ENCODE measurements around the gene ABCC5.

Gene ABCC5

GRCh38 chr3:183918178-183918577, 99.5 kb downstream of the ABCC5 start:
- H3F3A ChIP-seq (ENCODE audit: insufficient read depth, low read length) = no peaks in the 10 kb centered on the region
- DNase-seq = no peak
- no peak overlapping the region for H2AFZ ChIP-seq (ENCODE audit: low read length)
- no peaks in the 10 kb centered on the region for H3K9me3 ChIP-seq (replicated peaks; ENCODE audit: insufficient read depth, low read length)
- H4K20me1 ChIP-seq (ENCODE audit: insufficient read depth, low read length) = no peaks in the 10 kb centered on the region
- no peaks in the 10 kb centered on the region for H3K79me2 ChIP-seq (ENCODE audit: low read length)
- no peak for TF ChIP-seq EZH2phosphoT487 (IDR thresholded peaks at IDR 0.05; ENCODE audit: low read length)
- TF ChIP-seq, protein P1, sequence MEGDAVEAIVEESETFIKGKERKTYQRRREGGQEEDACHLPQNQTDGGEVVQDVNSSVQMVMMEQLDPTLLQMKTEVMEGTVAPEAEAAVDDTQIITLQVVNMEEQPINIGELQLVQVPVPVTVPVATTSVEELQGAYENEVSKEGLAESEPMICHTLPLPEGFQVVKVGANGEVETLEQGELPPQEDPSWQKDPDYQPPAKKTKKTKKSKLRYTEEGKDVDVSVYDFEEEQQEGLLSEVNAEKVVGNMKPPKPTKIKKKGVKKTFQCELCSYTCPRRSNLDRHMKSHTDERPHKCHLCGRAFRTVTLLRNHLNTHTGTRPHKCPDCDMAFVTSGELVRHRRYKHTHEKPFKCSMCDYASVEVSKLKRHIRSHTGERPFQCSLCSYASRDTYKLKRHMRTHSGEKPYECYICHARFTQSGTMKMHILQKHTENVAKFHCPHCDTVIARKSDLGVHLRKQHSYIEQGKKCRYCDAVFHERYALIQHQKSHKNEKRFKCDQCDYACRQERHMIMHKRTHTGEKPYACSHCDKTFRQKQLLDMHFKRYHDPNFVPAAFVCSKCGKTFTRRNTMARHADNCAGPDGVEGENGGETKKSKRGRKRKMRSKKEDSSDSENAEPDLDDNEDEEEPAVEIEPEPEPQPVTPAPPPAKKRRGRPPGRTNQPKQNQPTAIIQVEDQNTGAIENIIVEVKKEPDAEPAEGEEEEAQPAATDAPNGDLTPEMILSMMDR (IDR thresholded peaks at IDR 0.05; ENCODE audit: low read length) = no peak
- no peak for TF ChIP-seq EZH2 (optimal IDR thresholded peaks at IDR 0.05; ENCODE audit: low read depth, low read length)
- no peak overlapping the region for H3K4me2 ChIP-seq (ENCODE audit: low read depth, low read length)
- no peak overlapping the region for H3K9ac ChIP-seq (ENCODE audit: low read length)
- no peaks in the 10 kb centered on the region for H3K4me1 ChIP-seq (ENCODE audit: low read length)
- no peaks in the 10 kb centered on the region for H3K36me3 ChIP-seq (replicated peaks; ENCODE audit: insufficient read depth, low read length)
- H3K27me3 ChIP-seq (replicated peaks; ENCODE audit: insufficient read depth, low read length) = no peaks in the 10 kb centered on the region
- no peak overlapping the region for H3K27ac ChIP-seq (ENCODE audit: low read length)
- H3K9me2 ChIP-seq (replicated peaks; ENCODE audit: insufficient read depth, low read length) = no peaks in the 10 kb centered on the region
- H3K4me3 ChIP-seq (ENCODE audit: low read length) = no peak overlapping the region

DNA sequence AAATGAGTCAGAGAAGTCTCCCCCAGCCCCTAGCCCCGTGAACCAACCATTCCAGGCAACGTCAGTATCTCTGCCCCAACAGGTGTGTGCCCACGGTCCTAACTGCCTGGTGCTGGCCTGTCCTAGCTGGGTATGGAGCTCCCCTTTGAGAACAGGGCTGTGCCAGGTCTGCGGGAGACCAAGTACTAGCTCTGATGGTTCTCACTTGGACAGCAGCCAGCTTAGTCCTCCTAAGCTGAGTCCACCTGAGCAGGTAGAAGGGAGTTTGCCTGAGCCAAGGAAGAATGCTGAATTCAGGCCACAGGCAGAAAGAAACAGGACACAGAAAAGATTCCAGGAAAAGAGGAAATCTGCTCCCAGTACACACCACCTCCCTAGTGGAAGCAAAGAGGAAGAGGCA, 99.9 kb downstream of the ABCC5 start:
- H4K20me1 ChIP-seq (ENCODE audit: insufficient read depth, low read length) = no peaks in the 10 kb centered on the region
- H2AFZ ChIP-seq (ENCODE audit: low read length) = no peak overlapping the region
- no peak overlapping the region for H3K9ac ChIP-seq (ENCODE audit: low read length)
- H3K9me3 ChIP-seq (replicated peaks; ENCODE audit: insufficient read depth, low read length) = no peaks in the 10 kb centered on the region
- no peaks in the 10 kb centered on the region for H3K79me2 ChIP-seq (ENCODE audit: low read length)
- no peak for TF ChIP-seq EZH2phosphoT487 (IDR thresholded peaks at IDR 0.05; ENCODE audit: low read length)
- no peak for TF ChIP-seq EZH2 (optimal IDR thresholded peaks at IDR 0.05; ENCODE audit: low read depth, low read length)
- TF ChIP-seq, protein P1 (IDR thresholded peaks at IDR 0.05; ENCODE audit: low read length) = no peak
- H3K4me2 ChIP-seq (ENCODE audit: low read depth, low read length) = no peak overlapping the region
- DNase-seq = no peak
- no peaks in the 10 kb centered on the region for H3F3A ChIP-seq (ENCODE audit: insufficient read depth, low read length)
- no peak overlapping the region for H3K4me3 ChIP-seq (ENCODE audit: low read length)
- no peak overlapping the region for H3K27ac ChIP-seq (ENCODE audit: low read length)
- no peaks in the 10 kb centered on the region for H3K9me2 ChIP-seq (replicated peaks; ENCODE audit: insufficient read depth, low read length)
- H3K27me3 ChIP-seq (replicated peaks; ENCODE audit: insufficient read depth, low read length) = no peaks in the 10 kb centered on the region
- no peaks in the 10 kb centered on the region for H3K36me3 ChIP-seq (replicated peaks; ENCODE audit: insufficient read depth, low read length)
- no peaks in the 10 kb centered on the region for H3K4me1 ChIP-seq (ENCODE audit: low read length)

DNA sequence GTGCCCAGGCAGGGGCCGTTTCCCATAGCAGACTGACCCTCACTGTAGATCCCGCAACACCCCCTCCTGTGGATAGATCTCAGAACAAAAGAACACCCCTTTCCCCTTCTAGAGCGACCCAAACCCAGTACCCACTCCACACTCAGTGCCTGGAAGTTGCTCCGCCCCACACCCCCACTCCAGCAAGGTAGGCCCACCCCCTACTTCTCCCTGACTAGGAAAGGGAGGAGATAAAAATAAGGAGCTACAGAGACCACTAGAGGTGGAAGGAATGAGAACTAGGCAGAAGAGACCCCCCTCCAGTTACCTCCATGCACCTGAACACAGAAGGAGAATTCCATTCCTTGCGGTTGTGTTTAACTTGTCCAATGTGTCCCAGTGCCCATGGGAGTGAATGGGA, 102.8 kb downstream of the ABCC5 start:
- H2AFZ ChIP-seq (ENCODE audit: low read length) = no peak overlapping the region
- no peak overlapping the region for H3K4me2 ChIP-seq (ENCODE audit: low read depth, low read length)
- no peaks in the 10 kb centered on the region for H3K79me2 ChIP-seq (ENCODE audit: low read length)
- no peak for DNase-seq
- H3K9ac ChIP-seq (ENCODE audit: low read length) = no peak overlapping the region
- no peaks in the 10 kb centered on the region for H3K27me3 ChIP-seq (replicated peaks; ENCODE audit: insufficient read depth, low read length)
- no peaks in the 10 kb centered on the region for H4K20me1 ChIP-seq (ENCODE audit: insufficient read depth, low read length)
- no peaks in the 10 kb centered on the region for H3F3A ChIP-seq (ENCODE audit: insufficient read depth, low read length)
- H3K9me3 ChIP-seq (replicated peaks; ENCODE audit: insufficient read depth, low read length) = no peaks in the 10 kb centered on the region
- H3K36me3 ChIP-seq (replicated peaks; ENCODE audit: insufficient read depth, low read length) = no peaks in the 10 kb centered on the region
- no peaks in the 10 kb centered on the region for H3K4me1 ChIP-seq (ENCODE audit: low read length)
- H3K9me2 ChIP-seq (replicated peaks; ENCODE audit: insufficient read depth, low read length) = no peaks in the 10 kb centered on the region
- TF ChIP-seq, protein P1 (IDR thresholded peaks at IDR 0.05; ENCODE audit: low read length) = no peak
- TF ChIP-seq EZH2 (optimal IDR thresholded peaks at IDR 0.05; ENCODE audit: low read depth, low read length) (no peak), EZH2phosphoT487 (IDR thresholded peaks at IDR 0.05; ENCODE audit: low read length) (no peak)
- no peak overlapping the region for H3K4me3 ChIP-seq (ENCODE audit: low read length)
- H3K27ac ChIP-seq (ENCODE audit: low read length) = no peak overlapping the region

All from MM.1S (cell line).